NCI-H774 (cell line): ENCODE data around the gene WAS.
A peak's percentile ranks its signal among the peaks of the same experiment; 100 is the strongest.

ENCODE experiments used
- DNase-seq: peaks from one replicate; lab custom pipeline; 2025; lab: John Stamatoyannopoulos, UW

Gene WAS

GRCh38 chrX:48711929-48712505 is 28.4 kb downstream of the WAS start:
- no peak for DNase-seq

DNA sequence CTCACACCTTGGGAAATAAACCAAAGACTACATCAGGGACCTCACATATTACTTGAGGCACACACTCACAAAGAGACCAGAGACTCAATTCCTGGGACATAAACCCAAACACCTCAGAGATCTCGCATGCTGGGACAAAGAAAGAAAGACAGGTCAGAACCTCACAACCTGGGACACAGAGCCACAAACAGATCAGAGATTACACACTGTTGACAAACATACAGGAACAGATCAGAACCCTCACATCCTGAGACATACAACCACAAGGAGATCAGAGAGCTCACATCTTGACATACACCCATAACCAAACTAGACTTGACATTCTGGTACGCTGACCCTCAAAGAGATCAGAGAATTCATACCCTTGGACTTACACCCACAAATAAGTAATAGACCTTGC is 30.2 kb downstream of the WAS start:
- DNase-seq: no peak

- DNase-seq: no peak
Observed at GRCh38 chrX:48714573-48714972, 31.0 kb downstream of the WAS start.

DNA sequence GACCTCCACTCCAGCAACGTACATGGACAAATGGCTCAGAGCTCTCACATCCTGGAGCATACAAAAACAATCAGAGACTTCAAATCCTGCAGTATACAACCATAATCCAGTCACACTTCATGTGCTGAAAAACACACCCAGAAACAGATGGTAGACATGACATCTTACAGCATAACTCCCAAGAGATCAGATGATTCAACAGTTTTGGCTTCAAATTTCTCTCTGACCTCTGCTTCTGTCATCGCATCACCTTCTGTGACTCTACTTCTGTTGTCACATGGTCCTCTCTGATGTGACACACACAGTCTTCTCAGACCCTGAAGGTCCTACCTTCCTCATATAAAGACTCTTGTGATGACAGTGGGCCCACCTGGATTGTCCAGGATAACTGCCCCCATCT is 31.5 kb downstream of the WAS start:
- DNase-seq: no peak

- DNase-seq: no peak
Observed at GRCh38 chrX:48715876-48716502, 32.4 kb downstream of the WAS start.

DNA sequence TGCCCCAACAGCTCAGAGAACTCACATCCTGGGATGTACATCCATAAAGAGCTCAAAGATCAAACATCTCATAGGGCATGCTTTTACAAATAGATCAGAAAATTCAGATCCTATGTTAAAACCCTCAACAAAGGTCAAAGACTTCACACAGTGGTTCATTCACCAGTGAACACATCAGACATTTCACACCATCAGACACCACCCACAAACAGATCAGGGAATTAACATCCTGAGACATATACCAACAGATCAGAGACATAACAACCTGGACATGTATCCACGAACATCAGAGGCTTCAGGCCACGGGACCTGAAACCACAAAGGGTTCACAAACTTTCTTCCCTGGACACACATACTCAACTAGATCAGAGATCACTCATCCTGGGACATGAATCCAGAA is 36.4 kb downstream of the WAS start:
- no peak for DNase-seq

DNA sequence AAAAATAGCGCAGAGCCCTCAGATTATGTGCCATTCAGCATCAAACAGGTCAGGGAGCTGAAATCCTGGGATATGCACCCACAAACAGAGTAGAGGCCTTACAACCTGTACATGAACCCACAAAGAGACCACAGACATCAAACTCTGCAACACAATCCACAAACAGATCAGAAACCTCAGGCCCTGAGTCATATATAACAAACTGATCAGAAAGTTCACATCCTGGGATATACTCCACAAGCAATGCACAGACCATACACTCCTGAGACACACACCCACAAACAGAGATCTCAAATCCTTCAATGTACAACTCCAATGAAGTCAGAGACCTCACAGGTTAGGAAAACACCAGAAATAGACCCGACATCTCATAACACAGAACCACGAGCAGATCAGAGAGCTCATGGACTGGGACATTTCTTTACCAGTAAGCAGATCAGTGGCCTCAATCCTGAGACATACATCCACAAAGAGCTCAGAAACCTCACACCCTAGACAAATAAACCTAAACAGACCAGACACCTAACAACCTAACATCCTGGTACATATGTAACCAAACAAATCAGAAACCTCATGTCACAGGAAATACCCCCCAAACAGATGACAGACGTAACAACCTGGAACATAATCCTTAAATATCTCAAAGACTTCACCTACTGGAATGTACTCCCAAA is 37.1 kb downstream of the WAS start:
- no peak for DNase-seq

- no peak for DNase-seq
Observed at GRCh38 chrX:48721916-48722315, 38.3 kb downstream of the WAS start.

- DNase-seq: no peak
Observed at GRCh38 chrX:48726596-48726995, 43.0 kb downstream of the WAS start.

- no peak for DNase-seq
Observed at GRCh38 chrX:48728653-48729052, 45.1 kb downstream of the WAS start.

- no peak for DNase-seq
Observed at GRCh38 chrX:48736303-48736702, 52.7 kb downstream of the WAS start.

DNA sequence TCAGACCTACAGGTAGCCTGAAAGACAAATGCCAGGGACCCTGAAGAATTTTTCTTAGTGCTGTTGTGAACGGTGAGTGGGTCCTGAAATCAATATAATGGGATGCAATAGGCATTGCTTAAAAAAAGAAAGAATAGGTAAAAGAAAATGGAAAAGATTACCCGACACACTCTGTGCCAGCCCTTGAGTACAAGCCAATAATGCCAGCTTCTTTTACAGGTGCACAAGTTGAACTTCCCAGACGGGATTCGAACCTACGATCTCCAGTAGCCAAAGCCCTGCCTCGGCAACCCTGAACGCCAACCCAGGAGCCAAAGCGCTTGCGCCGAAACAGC is 53.2 kb downstream of the WAS start:
- DNase-seq: no peak

GRCh38 chrX:48737213-48737938 is 53.8 kb downstream of the WAS start:
- DNase-seq: peak; percentile 90

DNA sequence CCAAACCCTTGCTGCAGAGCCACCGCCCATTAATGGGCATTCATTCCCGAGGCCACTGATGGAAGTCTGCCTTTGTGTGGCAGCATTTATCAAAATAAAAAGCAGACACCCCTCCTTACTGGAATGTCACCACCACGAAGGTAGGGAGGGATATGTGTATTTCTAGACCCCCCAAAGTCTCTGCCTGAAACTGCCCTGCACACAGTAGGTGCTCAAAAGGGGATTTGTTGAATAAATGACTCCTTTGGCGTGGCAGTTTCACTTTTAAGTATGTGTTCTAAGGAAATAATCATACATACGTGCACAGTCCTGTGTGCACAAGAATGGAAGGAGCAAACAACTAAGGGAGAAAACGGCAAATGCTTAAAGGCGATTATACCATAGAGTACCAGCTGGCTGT is 54.3 kb downstream of the WAS start:
- no peak for DNase-seq
